Stimulated activated naive CD4-positive, alpha-beta T cell treated with Interleukin-2 at 50 U/mL for 16 hours (primary cell): ENCODE results near the gene SMIM12.

Experiments used
- DNase-seq: peaks from one replicate; lab custom pipeline; 2025; lab: John Stamatoyannopoulos, UW

SMIM12 gene

GRCh38 chr1:34859446-34860200 lies at the start of gene SMIM12:
SMIM12 (minus strand) TSS chr1:34859749; CDS start chr1:34855977, 3,772 bp downstream.
- DNase-seq = peak; percentile 95

- no peak for DNase-seq
Observed at GRCh38 chr1:34908369-34908768, 48.8 kb upstream of the SMIM12 start.

GRCh38 chr1:34907487-34908090 lies 48.0 kb upstream of the SMIM12 start:
- DNase-seq = no peak

- no peak for DNase-seq
Observed at GRCh38 chr1:34906756-34907155, 47.2 kb upstream of the SMIM12 start.

GRCh38 chr1:34906222-34906621 lies 46.7 kb upstream of the SMIM12 start:
- no peak for DNase-seq

- no peak for DNase-seq
Observed at GRCh38 chr1:34905098-34905459, 45.5 kb upstream of the SMIM12 start.

GRCh38 chr1:34904236-34905097 lies 44.9 kb upstream of the SMIM12 start:
- DNase-seq = no peak

- no peak for DNase-seq
Observed at GRCh38 chr1:34901919-34902318, 42.4 kb upstream of the SMIM12 start.

GRCh38 chr1:34900775-34901502 lies 41.4 kb upstream of the SMIM12 start:
- DNase-seq = no peak

GRCh38 chr1:34899906-34900305 lies 40.4 kb upstream of the SMIM12 start:
- DNase-seq = no peak

- no peak for DNase-seq
Observed at GRCh38 chr1:34899471-34899870, 39.9 kb upstream of the SMIM12 start.

GRCh38 chr1:34898330-34898761 lies 38.8 kb upstream of the SMIM12 start:
- no peak for DNase-seq

- no peak for DNase-seq
Observed at GRCh38 chr1:34896612-34897011, 37.1 kb upstream of the SMIM12 start.

GRCh38 chr1:34889705-34890104 lies 30.2 kb upstream of the SMIM12 start:
- DNase-seq = no peak

GRCh38 chr1:34887593-34887992 lies 28.0 kb upstream of the SMIM12 start:
- DNase-seq = no peak

GRCh38 chr1:34885405-34886247 lies 26.1 kb upstream of the SMIM12 start:
- DNase-seq = peak; percentile 63

GRCh38 chr1:34884961-34885360 lies 25.4 kb upstream of the SMIM12 start:
- no peak for DNase-seq

- no peak for DNase-seq
Observed at GRCh38 chr1:34884536-34884935, 25.0 kb upstream of the SMIM12 start.

GRCh38 chr1:34879230-34879629 lies 19.7 kb upstream of the SMIM12 start:
- no peak for DNase-seq

- no peak for DNase-seq
Observed at GRCh38 chr1:34876406-34876805, 16.9 kb upstream of the SMIM12 start.

GRCh38 chr1:34874296-34874952 lies 14.9 kb upstream of the SMIM12 start:
- DNase-seq = no peak
